ENCODE results near the gene ASTN2.

Gene ASTN2

GRCh38 chr9:116733010-116733641 is 681.7 kb downstream of the ASTN2 start:
- Histone ChIP-seq H3K27ac (ENCODE audit: low read depth, low read length) (no peak overlapping the region), H3K9ac (ENCODE audit: low read length) (no peak overlapping the region), H3K27me3 (ENCODE audit: control insufficient read depth, insufficient read depth, low read length) (no peaks in the 10 kb centered on the region), H3K4me1 (ENCODE audit: control insufficient read depth, insufficient read depth, low read length) (no peaks in the 10 kb centered on the region), H3K4me3 (ENCODE audit: low read length) (no peak overlapping the region), H3K36me3 (ENCODE audit: control insufficient read depth, insufficient read depth, low read length) (no peaks in the 10 kb centered on the region)

- no peak overlapping the region for H3K9ac ChIP-seq (ENCODE audit: low read length)
- no peak overlapping the region for H3K4me3 ChIP-seq (ENCODE audit: low read length)
- no peaks in the 10 kb centered on the region for H3K36me3 ChIP-seq (ENCODE audit: control insufficient read depth, insufficient read depth, low read length)
- no peak overlapping the region for H3K27ac ChIP-seq (ENCODE audit: low read depth, low read length)
- no peaks in the 10 kb centered on the region for H3K27me3 ChIP-seq (ENCODE audit: control insufficient read depth, insufficient read depth, low read length)
- no peaks in the 10 kb centered on the region for H3K4me1 ChIP-seq (ENCODE audit: control insufficient read depth, insufficient read depth, low read length)
These were observed 688.3 kb downstream of the ASTN2 start for GRCh38 chr9:116726602-116727001.

GRCh38 chr9:116724123-116724522 is 690.7 kb downstream of the ASTN2 start:
- no peak overlapping the region for H3K4me3 ChIP-seq (ENCODE audit: low read length)
- peaks cover 2% of the 10 kb centered on the region for H3K36me3 ChIP-seq (ENCODE audit: control insufficient read depth, insufficient read depth, low read length)
- H3K4me1 ChIP-seq (ENCODE audit: control insufficient read depth, insufficient read depth, low read length), result no peaks in the 10 kb centered on the region
- no peak overlapping the region for H3K27ac ChIP-seq (ENCODE audit: low read depth, low read length)
- H3K27me3 ChIP-seq (ENCODE audit: control insufficient read depth, insufficient read depth, low read length), result no peaks in the 10 kb centered on the region
- no peak overlapping the region for H3K9ac ChIP-seq (ENCODE audit: low read length)

GRCh38 chr9:116721944-116722343 is 692.9 kb downstream of the ASTN2 start:
- Histone ChIP-seq H3K27me3 (ENCODE audit: control insufficient read depth, insufficient read depth, low read length) (no peaks in the 10 kb centered on the region), H3K36me3 (ENCODE audit: control insufficient read depth, insufficient read depth, low read length) (peaks cover 2% of the 10 kb centered on the region), H3K4me1 (ENCODE audit: control insufficient read depth, insufficient read depth, low read length) (no peaks in the 10 kb centered on the region), H3K9ac (ENCODE audit: low read length) (no peak overlapping the region), H3K27ac (ENCODE audit: low read depth, low read length) (no peak overlapping the region), H3K4me3 (ENCODE audit: low read length) (no peak overlapping the region)

GRCh38 chr9:116721411-116721810 is 693.4 kb downstream of the ASTN2 start:
- no peak overlapping the region for H3K27ac ChIP-seq (ENCODE audit: low read depth, low read length)
- H3K4me1 ChIP-seq (ENCODE audit: control insufficient read depth, insufficient read depth, low read length), result no peaks in the 10 kb centered on the region
- H3K9ac ChIP-seq (ENCODE audit: low read length), result no peak overlapping the region
- peaks cover 2% of the 10 kb centered on the region for H3K36me3 ChIP-seq (ENCODE audit: control insufficient read depth, insufficient read depth, low read length)
- no peak overlapping the region for H3K4me3 ChIP-seq (ENCODE audit: low read length)
- H3K27me3 ChIP-seq (ENCODE audit: control insufficient read depth, insufficient read depth, low read length), result no peaks in the 10 kb centered on the region

GRCh38 chr9:116720111-116720510 is 694.7 kb downstream of the ASTN2 start:
- Histone ChIP-seq H3K27me3 (ENCODE audit: control insufficient read depth, insufficient read depth, low read length) (no peaks in the 10 kb centered on the region), H3K4me1 (ENCODE audit: control insufficient read depth, insufficient read depth, low read length) (no peaks in the 10 kb centered on the region), H3K4me3 (ENCODE audit: low read length) (no peak overlapping the region), H3K9ac (ENCODE audit: low read length) (no peak overlapping the region), H3K36me3 (ENCODE audit: control insufficient read depth, insufficient read depth, low read length) (peaks cover 2% of the 10 kb centered on the region), H3K27ac (ENCODE audit: low read depth, low read length) (no peak overlapping the region)

GRCh38 chr9:116718111-116718510 is 696.7 kb downstream of the ASTN2 start:
- Histone ChIP-seq H3K27ac (ENCODE audit: low read depth, low read length) (no peak overlapping the region), H3K27me3 (ENCODE audit: control insufficient read depth, insufficient read depth, low read length) (no peaks in the 10 kb centered on the region), H3K36me3 (ENCODE audit: control insufficient read depth, insufficient read depth, low read length) (peaks cover 2% of the 10 kb centered on the region), H3K9ac (ENCODE audit: low read length) (no peak overlapping the region), H3K4me1 (ENCODE audit: control insufficient read depth, insufficient read depth, low read length) (no peaks in the 10 kb centered on the region), H3K4me3 (ENCODE audit: low read length) (no peak overlapping the region)

- Histone ChIP-seq H3K27me3 (ENCODE audit: control insufficient read depth, insufficient read depth, low read length) (no peaks in the 10 kb centered on the region), H3K36me3 (ENCODE audit: control insufficient read depth, insufficient read depth, low read length) (peaks cover 2% of the 10 kb centered on the region), H3K27ac (ENCODE audit: low read depth, low read length) (no peak overlapping the region), H3K4me1 (ENCODE audit: control insufficient read depth, insufficient read depth, low read length) (no peaks in the 10 kb centered on the region), H3K9ac (ENCODE audit: low read length) (no peak overlapping the region), H3K4me3 (ENCODE audit: low read length) (no peak overlapping the region)
These were observed 697.7 kb downstream of the ASTN2 start for GRCh38 chr9:116717150-116717549.

- H3K4me1 ChIP-seq (ENCODE audit: control insufficient read depth, insufficient read depth, low read length), result no peaks in the 10 kb centered on the region
- H3K27ac ChIP-seq (ENCODE audit: low read depth, low read length), result no peak overlapping the region
- H3K36me3 ChIP-seq (ENCODE audit: control insufficient read depth, insufficient read depth, low read length), result peaks cover 2% of the 10 kb centered on the region
- no peaks in the 10 kb centered on the region for H3K27me3 ChIP-seq (ENCODE audit: control insufficient read depth, insufficient read depth, low read length)
- H3K9ac ChIP-seq (ENCODE audit: low read length), result no peak overlapping the region
- no peak overlapping the region for H3K4me3 ChIP-seq (ENCODE audit: low read length)
These were observed 698.4 kb downstream of the ASTN2 start for GRCh38 chr9:116716438-116716837.

- Histone ChIP-seq H3K9ac (ENCODE audit: low read length) (no peak overlapping the region), H3K36me3 (ENCODE audit: control insufficient read depth, insufficient read depth, low read length) (peaks cover 2% of the 10 kb centered on the region), H3K27me3 (ENCODE audit: control insufficient read depth, insufficient read depth, low read length) (no peaks in the 10 kb centered on the region), H3K4me1 (ENCODE audit: control insufficient read depth, insufficient read depth, low read length) (no peaks in the 10 kb centered on the region), H3K27ac (ENCODE audit: low read depth, low read length) (no peak overlapping the region), H3K4me3 (ENCODE audit: low read length) (no peak overlapping the region)
These were observed 699.1 kb downstream of the ASTN2 start for GRCh38 chr9:116715751-116716150.

GRCh38 chr9:116713271-116713670 is 701.6 kb downstream of the ASTN2 start:
- Histone ChIP-seq H3K9ac (ENCODE audit: low read length) (no peak overlapping the region), H3K36me3 (ENCODE audit: control insufficient read depth, insufficient read depth, low read length) (no peaks in the 10 kb centered on the region), H3K27me3 (ENCODE audit: control insufficient read depth, insufficient read depth, low read length) (no peaks in the 10 kb centered on the region), H3K27ac (ENCODE audit: low read depth, low read length) (no peak overlapping the region), H3K4me1 (ENCODE audit: control insufficient read depth, insufficient read depth, low read length) (no peaks in the 10 kb centered on the region), H3K4me3 (ENCODE audit: low read length) (no peak overlapping the region)

- Histone ChIP-seq H3K36me3 (ENCODE audit: control insufficient read depth, insufficient read depth, low read length) (no peaks in the 10 kb centered on the region), H3K4me3 (ENCODE audit: low read length) (no peak overlapping the region), H3K27me3 (ENCODE audit: control insufficient read depth, insufficient read depth, low read length) (no peaks in the 10 kb centered on the region), H3K9ac (ENCODE audit: low read length) (no peak overlapping the region), H3K27ac (ENCODE audit: low read depth, low read length) (no peak overlapping the region), H3K4me1 (ENCODE audit: control insufficient read depth, insufficient read depth, low read length) (no peaks in the 10 kb centered on the region)
These were observed 702.1 kb downstream of the ASTN2 start for GRCh38 chr9:116712781-116713180.
